ENCODE data around the gene METTL16.

GRCh38 chr17:2402544-2402943, 109.1 kb downstream of the METTL16 start:
- no peak for TF ChIP-seq CHD2 (IDR thresholded peaks at IDR 0.05; ENCODE audit: low read length, partially characterized antibody)
- TF ChIP-seq POLR2AphosphoS5 (IDR thresholded peaks at IDR 0.05; ENCODE audit: low read depth, low read length): no peak
- no peak for TF ChIP-seq EP300 (IDR thresholded peaks at IDR 0.05; ENCODE audit: borderline replicate concordance in 1 of 2, low read depth in 1 of 2, low read length in 1 of 2)
- TF ChIP-seq CTCF (IDR thresholded peaks at IDR 0.05): no peak
- no peak for TF ChIP-seq TCF12 (IDR thresholded peaks at IDR 0.05)
- no peak for TF ChIP-seq IRF3 (IDR thresholded peaks at IDR 0.05; ENCODE audit: low read depth, low read length)
- TF ChIP-seq MAX (IDR thresholded peaks at IDR 0.05; ENCODE audit: low read depth): no peak
- no peak for TF ChIP-seq YY1 (IDR thresholded peaks at IDR 0.05; ENCODE audit: low read depth)
- TF ChIP-seq EZH2phosphoT487 (IDR thresholded peaks at IDR 0.05; ENCODE audit: borderline replicate concordance, low read depth): no peak
- TF ChIP-seq MEF2A (IDR thresholded peaks at IDR 0.05; ENCODE audit: borderline replicate concordance, low read depth): no peak

Measured in SK-N-SH (cell line).